PC-3 (cell line): ENCODE results near the gene ZNF524. TPM values are rescaled to one million over a fixed set of nuclear protein-coding genes. Genes with fewer than 3 reads are reported as not detected.

Source experiments
- ATAC-seq: fragments of 200-7000 bp; cut with Tn5 transposase; 2 replicates; pipeline ENCODE4 v1.9.1; 2020; ENCODE audit warnings: mild to moderate bottlenecking, moderate library complexity
- BruUV-seq: library from RNA; stranded (reverse); fragments of 400-500 nt; replicated peaks from 2 replicates; lab custom pipeline; 2021; lab: Mats Ljungman, UMichigan
- CTCF ChIA-PET: fragments of 300-600 bp; sonication (Branson Sonifier 250); formaldehyde crosslinking; loops from one replicate; lab custom pipeline; 2022; ENCODE audit warnings: antibody characterized with exemption; lab: Charles Lee
- POLR2A ChIA-PET: fragments of 300-600 bp; sonication (Branson Sonifier 250); formaldehyde crosslinking; loops from one replicate; lab custom pipeline; 2022; ENCODE audit warnings: antibody characterized with exemption; ENCODE audit not compliant: unreplicated experiment; lab: Charles Lee
- DNase-seq: peaks from one replicate; pipeline ENCODE4 v3.0.0-alpha.2; 2015
- H2AFZ ChIP-seq: fragments of 300-600 bp; sonication (generic); 2 replicates; pipeline ENCODE4 v1.6.0; 2016; ENCODE audit warnings: antibody characterized with exemption, low read length
- H3F3A ChIP-seq: fragments of 300-600 bp; sonication (generic); one replicate; pipeline ENCODE4 v1.6.0; 2017; ENCODE audit warnings: antibody characterized with exemption, low read length, control low read depth, mild to moderate bottlenecking; ENCODE audit not compliant: unreplicated experiment
- H3K27ac ChIP-seq: fragments of 300-600 bp; sonication (generic); 2 replicates; pipeline ENCODE4 v1.5.1; 2016; ENCODE audit warnings: mild to moderate bottlenecking, low read length
- H3K27me3 ChIP-seq: fragments of 300-600 bp; sonication (generic); 2 replicates; pipeline ENCODE4 v1.6.1; 2016; ENCODE audit warnings: low read length, mixed read lengths
- H3K36me3 ChIP-seq: fragments of 300-600 bp; sonication (generic); 2 replicates; pipeline ENCODE4 v1.6.1; 2016; ENCODE audit warnings: low read depth, mixed run types, low read length, mixed read lengths
- H3K4me1 ChIP-seq: fragments of 300-600 bp; sonication (generic); 2 replicates; pipeline ENCODE4 v1.5.1; 2016; ENCODE audit warnings: low read length; ENCODE audit not compliant: insufficient read depth
- H3K4me2 ChIP-seq: fragments of 300-600 bp; sonication (generic); 2 replicates; pipeline ENCODE4 v1.6.0; 2016; ENCODE audit warnings: low read length
- H3K4me3 ChIP-seq: fragments of 300-600 bp; sonication (generic); 2 replicates; pipeline ENCODE4 v1.5.1; 2016; ENCODE audit warnings: mild to moderate bottlenecking, low read length, mixed read lengths
- H3K79me2 ChIP-seq: fragments of 300-600 bp; sonication (generic); 2 replicates; pipeline ENCODE4 v1.6.1; 2017; ENCODE audit warnings: low read length, mixed read lengths
- H3K9ac ChIP-seq: fragments of 300-600 bp; sonication (generic); 2 replicates; pipeline ENCODE4 v1.6.0; 2016; ENCODE audit warnings: mild to moderate bottlenecking, low read length
- H3K9me2 ChIP-seq: fragments of 300-600 bp; sonication (generic); replicated peaks from 2 replicates; pipeline ENCODE4 v1.6.1; 2016; ENCODE audit warnings: mixed run types, low read length, mixed read lengths
- H3K9me3 ChIP-seq: fragments of 300-600 bp; sonication (generic); 2 replicates; pipeline ENCODE4 v1.6.1; 2016; ENCODE audit warnings: low read length, mixed read lengths
- H4K20me1 ChIP-seq: fragments of 300-600 bp; sonication (generic); 2 replicates; pipeline ENCODE4 v1.6.1; 2016; ENCODE audit warnings: low read length, mixed read lengths
- CTCF ChIP-seq: fragments of 300-600 bp; sonication (generic); conservative IDR thresholded peaks from 2 replicates; pipeline ENCODE4 v1.5.1; 2017; ENCODE audit warnings: antibody characterized with exemption, low read depth, mild to moderate bottlenecking, low read length
- EZH2 ChIP-seq: fragments of 300-600 bp; sonication (generic); IDR thresholded peaks from one replicate; pipeline ENCODE4 v1.6.1; 2017; ENCODE audit warnings: antibody characterized with exemption, mild to moderate bottlenecking, low read length; ENCODE audit not compliant: unreplicated experiment
- EZH2phosphoT487 ChIP-seq: fragments of 300-600 bp; sonication (generic); IDR thresholded peaks from 2 replicates; pipeline ENCODE4 v1.6.1; 2018; ENCODE audit warnings: mild to moderate bottlenecking, antibody characterized with exemption, low read length, borderline replicate concordance
- intact Hi-C: fragments of 100-400 bp; cut with micrococcal nuclease; formaldehyde crosslinking; loops from 2 replicates; pipeline ENCODE4 v1.9.0; 2023
- total RNA-seq: library from RNA; depleted of rRNA; stranded (reverse); fragments of >200 nt; gene quantifications from 2 replicates; pipeline ENCODE4 v1.2.3, GENCODE V29; 2014

The ZNF524 gene
- total RNA-seq, 1 experiment from 2014 or later = 27.7 TPM

- Histone ChIP-seq H3K4me3 (peak overlapping the region; percentile 96), H3K79me2 (peaks cover 79% of the 10 kb centered on the region), H3K9me2 (no peaks in the 10 kb centered on the region), H2AFZ (peak overlapping the region; percentile 94), H4K20me1 (0 out of 2 replicates have a peak, but pooled peaks cover 4% of the 10 kb centered on the region), H3K4me2 (peak overlapping the region; percentile 85), H3K27me3 (no peaks in the 10 kb centered on the region), H3F3A (peaks cover 4% of the 10 kb centered on the region), H3K36me3 (peaks cover 14% of the 10 kb centered on the region), H3K9ac (peak overlapping the region; percentile 95), H3K9me3 (no peaks in the 10 kb centered on the region), H3K4me1 (peaks cover 34% of the 10 kb centered on the region), H3K27ac (peak overlapping the region; percentile 62)
- ChIA-PET POLR2A (interaction anchor here (0.7 kb wide), 1 partner anchor 34 kb away, joined by 5 read pairs; no protein-coding TSS in a partner anchor), CTCF (interaction anchor here (0.6 to 1.5 kb wide), 2 partner anchors 13 to 17 kb away, joined by 6 to 7 read pairs; partner anchors contain the start of genes U2AF2 and ZNF784)
- BruUV-seq = no TSS peak
- TF ChIP-seq EZH2phosphoT487 (no peak), CTCF (no peak), EZH2 (no peak)
- DNase-seq = no peak
- ATAC-seq = peak; percentile 2
- intact Hi-C loops = loop anchor here (2.0 kb wide), 1 partner anchor 43 kb away; the partner anchor contains the start of gene FIZ1
Observed at GRCh38 chr19:55641426-55642152, 41.5 kb downstream of the ZNF524 start.

GRCh38 chr19:55642153-55643002, 42.3 kb downstream of the ZNF524 start:
- Histone ChIP-seq H3F3A (peaks cover 7% of the 10 kb centered on the region), H3K79me2 (peaks cover 71% of the 10 kb centered on the region), H3K9ac (peak overlapping the region; percentile 95), H2AFZ (peak overlapping the region; percentile 56), H3K27ac (peak overlapping the region; percentile 53), H3K4me1 (peaks cover 38% of the 10 kb centered on the region), H3K9me3 (no peaks in the 10 kb centered on the region), H4K20me1 (0 out of 2 replicates have a peak, but pooled peaks cover 4% of the 10 kb centered on the region), H3K36me3 (peaks cover 14% of the 10 kb centered on the region), H3K4me3 (peak overlapping the region; percentile 96), H3K4me2 (peak overlapping the region; percentile 85), H3K9me2 (no peaks in the 10 kb centered on the region), H3K27me3 (no peaks in the 10 kb centered on the region)
- CTCF ChIA-PET = interaction anchor here (0.8 to 1.5 kb wide), 2 partner anchors 10 to 12 kb away, joined by 3 to 6 read pairs; partner anchors contain the start of gene U2AF2
- no TSS peak for BruUV-seq
- peak; percentile 51 for DNase-seq
- peak; percentile 92 for TF ChIP-seq EZH2phosphoT487
- no peak for TF ChIP-seq CTCF
- ATAC-seq = peak; percentile 5
- POLR2A ChIA-PET = no interaction called here
- intact Hi-C loops = no loop called here
